K562 (cell line): ENCODE data around the gene FAM181B. TPM values are rescaled to one million over a fixed set of nuclear protein-coding genes. Genes with fewer than 3 reads are reported as not detected.

Experiments
- ATAC-seq: fragments of 200-7000 bp; cut with Tn5 transposase; 3 replicates; pipeline ENCODE4 v1.9.1; 2020; ENCODE audit warnings: moderate library complexity
- BruUV-seq: library from RNA; stranded (reverse); fragments of 400-500 nt; replicated peaks from 2 replicates; lab custom pipeline; 2021; lab: Mats Ljungman, UMichigan
- CTCF ChIA-PET: fragments of 300-600 bp; formaldehyde crosslinking; extraction: SDS; loops from one replicate; lab custom pipeline; 2021; ENCODE audit warnings: low intra/inter-chr PET ratio; lab: Yijun Ruan, JAX
- POLR2A ChIA-PET: fragments of 300-600, 350-650 bp; sonication (Branson Sonifier 250); formaldehyde crosslinking; extraction: SDS; loops from one replicate; lab custom pipeline; 2021; ENCODE audit warnings: antibody characterized with exemption, inconsistent platforms; lab: Yijun Ruan, JAX
- DNase-seq, 4 experiments: peaks; one replicate each; pipeline versions ENCODE4 v3.0.0 to v3.0.0-alpha.2; 2011 to 2018; ENCODE audit warnings: low spot score in 3 of 4, mixed read lengths in 3 of 4; ENCODE audit errors: extremely low read depth in 1 of 4
- FAIRE-seq: peaks from 2 replicates; lab custom pipeline; 2011; peaks lifted over from hg19 to GRCh38; lab: Jason Lieb, UNC
- H2AFZ ChIP-seq: 2 replicates; pipeline ENCODE4 v1.6.0; 2011; ENCODE audit warnings: low read depth, low read length, control low read depth, inconsistent platforms
- H3K27ac ChIP-seq: fragments of 200-600 bp; 3 replicates; pipeline ENCODE4 v1.8.0; 2011; ENCODE audit warnings: low read depth, mild to moderate bottlenecking, control low read depth, inconsistent platforms, low read length, moderate library complexity, mixed read lengths; ENCODE audit errors: extremely low read depth
- H3K27me3 ChIP-seq, 2 experiments: fragments of 300-600 bp in 1 of 2; 2 replicates in 1 of 2; 3 replicates in 1 of 2; pipeline versions ENCODE4 v1.6.0 to v1.8.0; 2011; ENCODE audit warnings: inconsistent platforms in 2 of 2, low read length in 2 of 2, mild to moderate bottlenecking in 1 of 2, mixed read lengths in 1 of 2, moderate library complexity in 1 of 2; ENCODE audit not compliant: control insufficient read depth in 2 of 2, insufficient read depth in 2 of 2
- H3K36me3 ChIP-seq: fragments of 300-600 bp; 3 replicates; pipeline ENCODE4 v1.8.0; 2011; ENCODE audit warnings: mild to moderate bottlenecking, low read length, inconsistent platforms; ENCODE audit not compliant: control insufficient read depth, insufficient read depth
- H3K4me1 ChIP-seq, 2 experiments: fragments of 200-600 bp in 1 of 2; replicated peaks in 1 of 2; 2 replicates in 1 of 2; 3 replicates in 1 of 2; pipeline versions ENCODE4 v1.5.1 to v1.8.0; 2011; ENCODE audit warnings: inconsistent platforms in 2 of 2, low read length in 2 of 2, mild to moderate bottlenecking in 1 of 2, mixed read lengths in 1 of 2, moderate library complexity in 1 of 2; ENCODE audit not compliant: control insufficient read depth in 2 of 2, insufficient read depth in 2 of 2
- H3K4me2 ChIP-seq: 2 replicates; pipeline ENCODE4 v1.6.1; 2011; ENCODE audit warnings: low read length, control low read depth, inconsistent platforms, mixed read lengths; ENCODE audit not compliant: insufficient read depth
- H3K4me3 ChIP-seq: fragments of 200-600 bp; sonication (generic), shearing (Covaris generic); 2 replicates; pipeline ENCODE4 v1.5.1; 2016; ENCODE audit warnings: control low read depth, inconsistent platforms
- H3K79me2 ChIP-seq: fragments of 200-600 bp; 3 replicates; pipeline ENCODE4 v1.8.0; 2011; ENCODE audit warnings: low read length, inconsistent platforms; ENCODE audit not compliant: control insufficient read depth, insufficient read depth
- H3K9ac ChIP-seq, 2 experiments: 2 replicates each; pipeline versions ENCODE4 v1.6.0 to v1.6.1; 2011; ENCODE audit warnings: low read depth in 2 of 2, low read length in 2 of 2, control low read depth in 1 of 2, inconsistent platforms in 1 of 2, mild to moderate bottlenecking in 1 of 2, mixed read lengths in 1 of 2; ENCODE audit not compliant: insufficient read depth in 1 of 2
- H3K9me1 ChIP-seq: one replicate; pipeline ENCODE4 v1.6.0; 2011; ENCODE audit warnings: inconsistent platforms, mild to moderate bottlenecking, low read length, moderate library complexity; ENCODE audit not compliant: control insufficient read depth, insufficient read depth
- H3K9me3 ChIP-seq: replicated peaks from 2 replicates; pipeline ENCODE4 v1.5.1; 2011; ENCODE audit warnings: low read depth, low read length, inconsistent platforms; ENCODE audit not compliant: control insufficient read depth, insufficient read depth
- H4K20me1 ChIP-seq: replicated peaks from 2 replicates; pipeline ENCODE4 v1.6.1; 2011; ENCODE audit warnings: low read length, inconsistent platforms, mixed read lengths; ENCODE audit not compliant: control insufficient read depth, insufficient read depth
- ATF3 ChIP-seq, 2 experiments: fragments of 450-650 bp in 1 of 2; sonication (generic) in 1 of 2; formaldehyde crosslinking in 1 of 2; IDR thresholded peaks in 1 of 2; conservative IDR thresholded peaks in 1 of 2; 2 replicates each; pipeline versions ENCODE4 v1.6.1 to v1.8.1; 2016 to 2023; ENCODE audit warnings: mild to moderate bottlenecking in 2 of 2, moderate library complexity in 2 of 2, inconsistent platforms in 1 of 2, missing genetic modification reagents in 1 of 2
- CSDE1 ChIP-seq, 2 experiments: fragments of 450-650 bp; IDR thresholded peaks; 2 replicates each; pipeline ENCODE4 v1.6.1; 2016; ENCODE audit warnings: mild to moderate bottlenecking in 1 of 2
- FOXM1 ChIP-seq, 2 experiments: fragments of 450-650 bp in 1 of 2; sonication (generic) in 1 of 2; formaldehyde crosslinking in 1 of 2; IDR thresholded peaks; 2 replicates each; pipeline versions ENCODE4 v1.6.1 to v1.9.0; 2017 to 2022; ENCODE audit warnings: low read depth in 2 of 2, mild to moderate bottlenecking in 2 of 2, missing genetic modification reagents in 1 of 2, moderate library complexity in 1 of 2
- PKNOX1 ChIP-seq: fragments of 450-650 bp; IDR thresholded peaks from 2 replicates; pipeline ENCODE4 v1.6.1; 2016
- RNF2 ChIP-seq: sonication (generic); IDR thresholded peaks from 2 replicates; pipeline ENCODE4 v1.6.1; 2016
- YY1 ChIP-seq, 3 experiments: IDR thresholded peaks; 2 replicates each; pipeline ENCODE4 v1.6.1; 2011; ENCODE audit warnings: low read length in 2 of 3, mild to moderate bottlenecking in 2 of 3, moderate library complexity in 2 of 3, borderline replicate concordance in 1 of 3, control low read depth in 1 of 3, low read depth in 1 of 3; ENCODE audit not compliant: insufficient read depth in 3 of 3, insufficient replicate concordance in 2 of 3, control insufficient read depth in 1 of 3, insufficient read length in 1 of 3; ENCODE audit errors: extremely low read depth in 1 of 3
- ZNF174 ChIP-seq: fragments of 250-450 bp; sonication (Bioruptor Pico); IDR thresholded peaks from 2 replicates; pipeline ENCODE4 v1.4.0; 2020; ENCODE audit warnings: mild to moderate bottlenecking
- WGBS: fragments of 100-300 bp; shearing (Covaris generic); methylation state at CpG from one replicate; pipeline ENCODE4 v1.1.6; 2016; ENCODE audit warnings: low coverage, mixed read lengths; ENCODE audit not compliant: insufficient coverage; ENCODE audit errors: missing lambda C conversion rate; 5-methylcytosine and 5-hydroxymethylcytosine counted together
- in situ Hi-C: fragments of 300-500 bp; cut with MboI; formaldehyde crosslinking; loops from 4 replicates; pipeline ENCODE4 v1.15.0; 2018; ENCODE audit warnings: inconsistent platforms, mixed read lengths
- intact Hi-C: fragments of 100-400 bp; cut with micrococcal nuclease; formaldehyde crosslinking; loops from 2 replicates; pipeline ENCODE4 v1.14.2; 2022
- polyA plus RNA-seq, 8 experiments: library from polyadenylated mRNA; depleted of rRNA in 4 of 8; stranded (reverse) in 5 of 8; unstranded in 3 of 8; fragments of >200 nt; fragmentation: Nextera tagmentation in 2 of 8; fragmentation: Illumina TruSeq in 1 of 8; extraction: Ambion mirVana in 2 of 8; extraction: Trizol in 1 of 8; gene quantifications; 2 replicates each; pipeline versions ENCODE4 v1.2.1 to v1.2.3, GENCODE V29; 2011 to 2014; ENCODE audit warnings: inconsistent platforms in 1 of 8, missing spikeins in 1 of 8
- total RNA-seq, 7 experiments: library from RNA; depleted of rRNA in 6 of 7; stranded (reverse); fragments of >200 nt in 6 of 7; fragmentation: Illumina TruSeq in 2 of 7; extraction: Trizol in 2 of 7; gene quantifications; 2 replicates each; pipeline versions ENCODE4 v1.2.1 to v1.2.3, GENCODE V29; 2011 to 2021; ENCODE audit warnings: low replicate concordance in 1 of 7
- TF ChIP-seq, protein P1 (sequence below): fragments of 250-450 bp; sonication (Bioruptor Pico); IDR thresholded peaks from 2 replicates; pipeline ENCODE4 v1.5.0; 2021; ENCODE audit warnings: mild to moderate bottlenecking, moderate library complexity

The FAM181B gene
- total and polyA plus RNA-seq, 9 of the 15 experiments (the other 6 are each of a cell fraction or from before 2014, with no cell fraction given), result 0.01 TPM; not detected in 8

DNA sequence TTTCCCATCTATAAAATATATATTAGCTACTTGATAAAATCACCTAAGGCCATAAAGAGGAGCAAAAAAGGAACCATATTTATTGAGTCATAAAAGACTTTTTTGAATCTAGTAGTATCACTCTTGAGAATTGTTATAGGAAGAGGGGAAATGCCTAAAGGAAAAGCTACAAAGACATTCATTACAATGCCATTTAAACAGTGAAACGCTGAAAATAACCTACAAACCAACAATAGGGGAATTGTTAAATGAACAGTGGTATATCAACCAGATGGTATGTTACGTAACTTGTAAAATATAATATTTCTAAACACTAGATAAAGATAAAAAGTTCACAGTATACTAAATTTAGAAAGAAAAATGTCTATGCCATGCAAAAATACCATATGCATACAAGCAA lies 47.5 kb downstream of the FAM181B start (continued):
- TF ChIP-seq CSDE1 (IDR thresholded peaks at IDR 0.05), result no peak

DNA sequence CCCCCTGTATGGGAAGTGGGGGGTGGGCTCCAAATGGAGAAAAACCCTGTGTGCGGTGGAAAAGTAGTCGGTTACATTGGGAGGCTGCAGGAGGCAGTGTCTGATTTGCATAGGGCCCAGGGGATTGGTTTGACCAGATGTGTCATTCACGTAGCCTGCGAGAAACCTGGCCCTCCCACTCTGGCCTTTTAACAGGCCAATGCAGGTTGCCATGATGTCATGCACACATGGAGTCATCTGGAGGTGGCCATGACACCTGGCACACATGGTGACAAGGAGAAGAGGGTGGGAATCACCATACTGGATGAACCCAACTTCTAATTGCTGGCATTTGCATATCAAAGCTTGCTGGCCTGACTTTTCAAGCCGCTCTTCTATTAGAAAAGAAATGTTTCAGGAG lies 50.6 kb downstream of the FAM181B start:
- no peak overlapping the region for H3K27ac ChIP-seq
- in situ Hi-C loops (no loop called here), intact Hi-C loops (no loop called here)
- H3K36me3 ChIP-seq, result no peaks in the 10 kb centered on the region
- ATAC-seq (peak; percentile 86), FAIRE-seq (no peak), DNase-seq (peak in 1 of 4 experiments; percentile 24)
- H3K4me3 ChIP-seq, result no peak overlapping the region
- no peaks in the 10 kb centered on the region for H3K27me3 ChIP-seq
- WGBS, result under 1% methylated on average over 5 of the region's 5 CpGs
- H4K20me1 ChIP-seq, result no peaks in the 10 kb centered on the region
- ChIA-PET CTCF (interaction anchor here (0.7 to 2.2 kb wide), 4 partner anchors 12 to 533 kb away, joined by 3 to 13 read pairs (median 8); no protein-coding TSS in a partner anchor), POLR2A (no interaction called here)
- H3K9me1 ChIP-seq, result no peaks in the 10 kb centered on the region
- H3K9ac ChIP-seq, result no peak overlapping the region
- no peak overlapping the region for H2AFZ ChIP-seq
- no peaks in the 10 kb centered on the region for H3K79me2 ChIP-seq
- no TSS peak for BruUV-seq
- no peaks in the 10 kb centered on the region; a peak in 1 of 5 replicates for H3K4me1 ChIP-seq
- H3K4me2 ChIP-seq, result no peak overlapping the region
- H3K9me3 ChIP-seq, result no peaks in the 10 kb centered on the region
- TF ChIP-seq PKNOX1 (peak; percentile 62; the same call in 1 of the 2 replicates), FOXM1 (IDR thresholded peaks at IDR 0.05; ENCODE audit: low read depth) (no peak), FOXM1 (CRISPR knock-in tag; IDR thresholded peaks at IDR 0.05; ENCODE audit: low read depth) (no peak), YY1 (IDR thresholded peaks at IDR 0.05; ENCODE audit: borderline replicate concordance in 1 of 3, control insufficient read depth in 1 of 3, extremely low read depth in 1 of 3, insufficient read depth in 3 of 3, insufficient read length in 1 of 3, insufficient replicate concordance in 2 of 3, low read depth in 1 of 3, low read length in 2 of 3) (peak in 2 of 3 experiments; percentile 21 to 76), RNF2 (no peak), ATF3 (IDR thresholded peaks at IDR 0.05) (peak; percentile 8; the same call in 1 of the 2 replicates), ATF3 (CRISPR knock-in tag; conservative IDR thresholded peaks at IDR 0.05) (no peak), ZNF174 (CRISPR knock-in tag) (no peak)
- TF ChIP-seq, protein P1, sequence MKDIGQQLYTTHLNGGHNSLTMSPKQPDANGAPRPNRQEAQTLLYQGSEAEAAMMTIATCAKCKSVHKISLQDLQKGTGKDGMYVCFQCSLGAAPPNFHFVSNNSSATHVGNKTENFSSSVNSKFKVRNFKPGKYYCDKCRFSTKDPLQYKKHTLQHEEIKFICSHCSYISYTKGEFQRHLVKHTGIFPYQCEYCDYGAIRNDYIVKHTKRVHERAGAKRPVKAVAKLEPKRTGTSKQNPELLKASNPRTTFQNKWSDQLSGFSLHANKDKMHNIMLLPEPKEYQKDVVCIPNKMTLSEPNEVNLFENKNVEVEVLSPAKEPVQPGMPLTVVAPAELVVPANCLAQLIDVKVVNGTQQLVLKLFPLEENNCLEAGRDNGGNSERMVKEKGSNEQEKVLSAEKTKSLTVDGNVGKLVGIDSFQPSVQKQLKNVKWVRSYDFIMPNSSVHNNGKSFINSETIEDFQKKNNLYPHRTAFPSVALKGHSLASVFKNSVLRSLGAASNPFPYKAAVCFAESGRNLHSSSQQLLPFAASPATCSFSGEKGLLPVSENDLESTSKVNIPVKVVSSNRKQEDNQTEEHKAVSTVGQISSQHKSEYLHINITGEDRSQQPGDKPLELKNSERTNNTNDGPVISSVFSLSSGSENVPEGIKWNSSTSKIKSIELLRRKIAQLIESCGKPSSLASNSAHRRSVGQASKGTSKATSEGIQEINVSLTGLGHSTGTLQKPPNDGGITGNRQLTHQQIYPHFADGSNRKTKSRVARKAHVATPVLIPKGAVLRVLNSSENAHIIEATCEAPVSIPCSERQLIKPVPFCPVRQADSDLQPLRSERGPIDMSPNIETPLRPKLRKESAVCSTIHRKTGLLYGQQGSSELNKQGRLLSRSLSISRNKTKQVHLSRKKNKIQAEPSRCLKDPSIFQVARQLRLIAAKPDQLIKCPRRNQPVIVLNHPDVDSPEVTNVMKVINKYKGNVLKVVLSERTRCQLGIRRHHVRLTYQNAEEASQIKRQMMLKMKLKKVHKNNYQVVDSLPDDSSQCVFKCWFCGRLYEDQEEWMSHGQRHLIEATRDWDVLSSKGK (CRISPR knock-in tag), result no peak
